SK-N-MC (cell line): Measurements from ENCODE around the gene C7orf33.

Experiments
- EZH2 ChIP-seq: fragments of 200-600 bp; sonication (generic); IDR thresholded peaks from one replicate; pipeline ENCODE4 v1.6.1; 2017; ENCODE audit warnings: antibody characterized with exemption
- FOXP2 ChIP-seq: optimal IDR thresholded peaks from 2 replicates; pipeline ENCODE3; 2011; ENCODE audit warnings: mild to moderate bottlenecking, moderate library complexity; ENCODE audit not compliant: insufficient read depth; ENCODE audit errors: extremely low read length, control extremely low read depth
- POLR2AphosphoS5 ChIP-seq: IDR thresholded peaks from 2 replicates; pipeline ENCODE4 v1.6.1; 2012; ENCODE audit warnings: mild to moderate bottlenecking, low read depth, low read length, borderline replicate concordance

DNA sequence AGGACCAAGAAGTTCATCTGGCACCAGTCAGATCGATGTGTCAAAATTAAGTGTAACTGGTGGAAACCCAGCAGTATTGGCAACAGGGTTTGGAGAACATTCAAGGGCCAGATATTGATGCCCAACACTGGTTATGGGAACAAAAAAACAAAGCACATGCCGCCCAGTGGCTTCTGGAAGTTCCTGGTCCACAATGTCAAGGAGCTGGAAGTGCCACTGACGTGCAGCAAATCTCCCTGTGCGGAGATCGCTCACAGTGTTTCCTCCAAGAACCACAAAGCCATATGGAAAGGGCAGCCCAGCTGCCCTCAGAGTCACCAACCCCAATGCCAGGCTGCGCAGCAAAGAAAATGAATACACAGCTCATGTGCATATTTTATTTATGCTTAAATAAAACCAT is 10.1 kb upstream of the C7orf33 start:
- TF ChIP-seq EZH2 (no peak), POLR2AphosphoS5 (no peak), FOXP2 (no peak)
